HEK293 (cell line): ENCODE results near the gene RAB36.

ENCODE experiments used
- CTCF ChIA-PET: fragments of 350-600 bp; formaldehyde crosslinking; extraction: SDS; loops from one replicate; lab custom pipeline; 2021; ENCODE audit warnings: antibody characterized with exemption; lab: Yijun Ruan, JAX
- POLR2A ChIA-PET: fragments of 300-600 bp; formaldehyde crosslinking; extraction: SDS; loops from one replicate; lab custom pipeline; 2020; ENCODE audit warnings: antibody characterized with exemption, inconsistent platforms; lab: Yijun Ruan, JAX
- H3K27ac ChIP-seq: fragments of 200-500 bp; sonication (Bioruptor generic); 2 replicates; pipeline ENCODE4 v1.5.1; 2014; ENCODE audit warnings: low read depth, low read length, control low read depth, inconsistent platforms; ENCODE audit errors: extremely low read depth
- H3K36me3 ChIP-seq, 2 experiments: fragments of 200-500 bp in 1 of 2; sonication (Bioruptor generic) in 1 of 2; 1 replicate in 1 of 2; 2 replicates in 1 of 2; pipeline ENCODE4 v1.5.1; 2014 to 2017; ENCODE audit warnings: inconsistent platforms in 2 of 2, low read length in 2 of 2; ENCODE audit not compliant: control insufficient read depth in 2 of 2, insufficient read depth in 1 of 2
- H3K4me1 ChIP-seq: fragments of 200-500 bp; sonication (Bioruptor generic); 2 replicates; pipeline ENCODE4 v1.5.1; 2014; ENCODE audit warnings: mild to moderate bottlenecking, low read length, inconsistent platforms; ENCODE audit not compliant: control insufficient read depth, insufficient read depth
- H3K4me3 ChIP-seq: 2 replicates; pipeline ENCODE4 v1.5.1; 2011; ENCODE audit warnings: low read depth, mild to moderate bottlenecking, control low read depth, low read length, moderate library complexity
- H3K9me3 ChIP-seq: fragments of 200-500 bp; sonication (Bioruptor generic); 2 replicates; pipeline ENCODE4 v1.5.1; 2014; ENCODE audit warnings: low read depth, low read length, inconsistent platforms; ENCODE audit not compliant: control insufficient read depth, insufficient read depth
- ATF2 ChIP-seq: fragments of 450-650 bp; formaldehyde crosslinking; IDR thresholded peaks from 2 replicates; pipeline ENCODE4 v1.5.1; 2016; ENCODE audit warnings: missing biosample characterization, missing genetic modification characterization, low read depth
- BCL11A ChIP-seq: fragments of 450-650 bp; formaldehyde crosslinking; IDR thresholded peaks from 2 replicates; pipeline ENCODE4 v1.5.1; 2016; ENCODE audit warnings: low read depth, missing biosample characterization, missing genetic modification characterization
- BCL6B ChIP-seq: fragments of 450-650 bp; formaldehyde crosslinking; IDR thresholded peaks from 2 replicates; pipeline ENCODE4 v1.5.1; 2017; ENCODE audit warnings: missing biosample characterization, missing genetic modification characterization
- CTCF ChIP-seq: fragments of 450-650 bp; formaldehyde crosslinking; IDR thresholded peaks from 2 replicates; pipeline ENCODE4 v1.5.1; 2016; ENCODE audit warnings: missing biosample characterization, missing genetic modification characterization
- KLF8 ChIP-seq: fragments of 450-650 bp; formaldehyde crosslinking; IDR thresholded peaks from 2 replicates; pipeline ENCODE4 v1.5.1; 2016; ENCODE audit warnings: missing biosample characterization, missing genetic modification characterization
- PBX3 ChIP-seq: sonication (generic); formaldehyde crosslinking; IDR thresholded peaks from 2 replicates; pipeline ENCODE4 v1.8.1; 2022; ENCODE audit warnings: mild to moderate bottlenecking, moderate library complexity, missing genetic modification reagents
- SCRT2 ChIP-seq: fragments of 450-650 bp; formaldehyde crosslinking; IDR thresholded peaks from 2 replicates; pipeline ENCODE4 v1.5.1; 2016; ENCODE audit warnings: missing biosample characterization, missing genetic modification characterization
- ZBTB17 ChIP-seq: fragments of 450-650 bp; formaldehyde crosslinking; IDR thresholded peaks from 2 replicates; pipeline ENCODE4 v1.5.1; 2016; ENCODE audit warnings: missing biosample characterization, missing genetic modification characterization
- ZNF114 ChIP-seq: fragments of 450-650 bp; formaldehyde crosslinking; IDR thresholded peaks from 2 replicates; pipeline ENCODE4 v1.5.0; 2017; ENCODE audit warnings: missing biosample characterization, missing genetic modification characterization
- ZNF174 ChIP-seq: fragments of 450-650 bp; formaldehyde crosslinking; IDR thresholded peaks from 2 replicates; pipeline ENCODE4 v1.5.0; 2017; ENCODE audit warnings: missing biosample characterization, mild to moderate bottlenecking, missing genetic modification characterization
- ZNF2 ChIP-seq: fragments of 450-650 bp; formaldehyde crosslinking; IDR thresholded peaks from 2 replicates; pipeline ENCODE4 v1.5.1; 2016; ENCODE audit warnings: missing biosample characterization, missing genetic modification characterization
- ZNF221 ChIP-seq: fragments of 450-650 bp; formaldehyde crosslinking; IDR thresholded peaks from 2 replicates; pipeline ENCODE4 v1.5.1; 2017; ENCODE audit warnings: missing biosample characterization, missing genetic modification characterization, borderline replicate concordance
- ZNF341 ChIP-seq: fragments of 450-650 bp; formaldehyde crosslinking; IDR thresholded peaks from 2 replicates; pipeline ENCODE4; 2016; ENCODE audit warnings: low read depth, missing biosample characterization, missing genetic modification characterization
- ZNF404 ChIP-seq: fragments of 450-650 bp; formaldehyde crosslinking; IDR thresholded peaks from 2 replicates; pipeline ENCODE4 v1.5.1; 2017; ENCODE audit warnings: missing biosample characterization, missing genetic modification characterization
- ZNF692 ChIP-seq: fragments of 450-650 bp; formaldehyde crosslinking; IDR thresholded peaks from 2 replicates; pipeline ENCODE4 v1.5.1; 2016; ENCODE audit warnings: missing biosample characterization, missing genetic modification characterization
- ZSCAN5A ChIP-seq: fragments of 450-650 bp; formaldehyde crosslinking; IDR thresholded peaks from 2 replicates; pipeline ENCODE4 v1.5.1; 2016; ENCODE audit warnings: missing biosample characterization, missing genetic modification characterization
- TF ChIP-seq, protein P1 (sequence below): fragments of 450-650 bp; formaldehyde crosslinking; IDR thresholded peaks from 2 replicates; pipeline ENCODE4 v1.5.1; 2016; ENCODE audit warnings: missing biosample characterization, missing genetic modification characterization
- TF ChIP-seq, protein P2 (sequence below): fragments of 450-650 bp; formaldehyde crosslinking; IDR thresholded peaks from 2 replicates; pipeline ENCODE4 v1.5.1; 2016; ENCODE audit warnings: missing biosample characterization, missing genetic modification characterization
- TF ChIP-seq, protein P3 (sequence below): IDR thresholded peaks from 2 replicates; pipeline ENCODE4 v1.6.1; 2011; ENCODE audit warnings: mild to moderate bottlenecking, low read depth, low read length, borderline replicate concordance

The RAB36 gene

DNA sequence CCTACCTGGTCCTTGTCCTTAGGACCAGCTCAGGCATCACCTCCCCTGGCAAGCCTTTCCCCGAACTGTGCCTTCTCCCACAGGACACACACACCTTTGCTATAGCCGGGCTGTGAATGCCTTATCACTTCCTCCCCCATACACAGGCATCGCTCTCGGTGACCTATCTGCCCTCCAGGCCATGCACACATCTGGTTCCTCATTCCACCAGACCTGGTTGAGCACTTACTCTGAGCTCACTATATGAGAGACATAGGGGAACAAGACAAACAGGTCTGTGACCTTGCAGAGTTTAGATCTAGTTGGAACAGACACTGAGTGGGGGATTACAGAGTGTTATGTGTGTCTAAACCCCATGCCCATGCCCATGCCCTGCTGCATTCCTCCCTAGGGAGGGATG is 31.9 kb downstream of the RAB36 start (continued):
- TF ChIP-seq, protein P1, sequence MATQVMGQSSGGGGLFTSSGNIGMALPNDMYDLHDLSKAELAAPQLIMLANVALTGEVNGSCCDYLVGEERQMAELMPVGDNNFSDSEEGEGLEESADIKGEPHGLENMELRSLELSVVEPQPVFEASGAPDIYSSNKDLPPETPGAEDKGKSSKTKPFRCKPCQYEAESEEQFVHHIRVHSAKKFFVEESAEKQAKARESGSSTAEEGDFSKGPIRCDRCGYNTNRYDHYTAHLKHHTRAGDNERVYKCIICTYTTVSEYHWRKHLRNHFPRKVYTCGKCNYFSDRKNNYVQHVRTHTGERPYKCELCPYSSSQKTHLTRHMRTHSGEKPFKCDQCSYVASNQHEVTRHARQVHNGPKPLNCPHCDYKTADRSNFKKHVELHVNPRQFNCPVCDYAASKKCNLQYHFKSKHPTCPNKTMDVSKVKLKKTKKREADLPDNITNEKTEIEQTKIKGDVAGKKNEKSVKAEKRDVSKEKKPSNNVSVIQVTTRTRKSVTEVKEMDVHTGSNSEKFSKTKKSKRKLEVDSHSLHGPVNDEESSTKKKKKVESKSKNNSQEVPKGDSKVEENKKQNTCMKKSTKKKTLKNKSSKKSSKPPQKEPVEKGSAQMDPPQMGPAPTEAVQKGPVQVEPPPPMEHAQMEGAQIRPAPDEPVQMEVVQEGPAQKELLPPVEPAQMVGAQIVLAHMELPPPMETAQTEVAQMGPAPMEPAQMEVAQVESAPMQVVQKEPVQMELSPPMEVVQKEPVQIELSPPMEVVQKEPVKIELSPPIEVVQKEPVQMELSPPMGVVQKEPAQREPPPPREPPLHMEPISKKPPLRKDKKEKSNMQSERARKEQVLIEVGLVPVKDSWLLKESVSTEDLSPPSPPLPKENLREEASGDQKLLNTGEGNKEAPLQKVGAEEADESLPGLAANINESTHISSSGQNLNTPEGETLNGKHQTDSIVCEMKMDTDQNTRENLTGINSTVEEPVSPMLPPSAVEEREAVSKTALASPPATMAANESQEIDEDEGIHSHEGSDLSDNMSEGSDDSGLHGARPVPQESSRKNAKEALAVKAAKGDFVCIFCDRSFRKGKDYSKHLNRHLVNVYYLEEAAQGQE (tag by site-specific recombination): no peak
- TF ChIP-seq, all 188 proteins: peak for 0

DNA sequence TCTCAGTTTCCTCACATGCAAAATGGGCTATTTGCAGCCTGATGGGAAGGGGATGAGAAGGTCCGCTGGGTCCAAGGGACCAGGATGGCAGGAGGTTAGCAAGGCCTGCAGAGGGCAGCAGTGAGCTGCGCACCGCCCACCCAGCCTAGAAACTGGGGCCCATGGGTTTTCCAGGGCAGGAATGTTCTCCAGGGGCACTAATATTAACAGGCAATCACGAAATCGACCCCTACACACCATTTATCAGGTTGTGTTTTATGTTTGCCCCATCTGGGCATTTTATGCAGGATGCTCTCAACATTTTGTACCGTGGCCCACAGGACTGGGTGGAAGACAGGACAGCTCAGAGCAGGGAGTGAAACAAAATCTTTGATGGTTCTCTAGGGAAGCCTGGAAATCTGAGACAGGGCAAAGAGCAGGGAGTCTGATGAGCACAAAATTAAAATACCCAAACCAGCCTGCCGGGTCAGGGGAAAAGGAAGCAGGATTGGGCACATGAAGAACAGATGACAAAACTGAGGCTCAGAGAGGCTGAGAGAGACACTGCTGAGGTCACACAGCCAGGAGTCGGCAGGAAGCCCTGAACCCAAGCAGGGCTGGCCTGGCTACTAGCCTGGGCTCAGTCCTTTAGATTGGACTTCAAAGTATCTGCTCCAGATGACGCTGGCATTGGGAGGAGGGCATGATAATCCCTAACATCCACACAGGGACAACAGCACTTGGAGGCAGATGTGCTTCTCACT is 33.4 kb downstream of the RAB36 start:
- Histone ChIP-seq H3K4me1 (no peaks in the 10 kb centered on the region), H3K36me3 (peaks cover 0 to 15% of the 10 kb centered on the region in 2 experiments; a peak in 1 of 3 replicates), H3K9me3 (no peaks in the 10 kb centered on the region), H3K4me3 (no peak overlapping the region), H3K27ac (no peak overlapping the region)
- ChIA-PET CTCF (interaction anchor here (0.6 to 11.5 kb wide), 20 partner anchors 9 to 209 kb away, joined by 3 to 207 read pairs (median 5); partner anchors contain the start of gene RAB36), POLR2A (interaction anchor here (1.7 kb wide), 1 partner anchor 103 kb away, joined by 11 read pairs; no protein-coding TSS in a partner anchor)
- TF ChIP-seq CTCF (tag by site-specific recombination) (peak; percentile 91), BCL11A (tag by site-specific recombination) (no peak), BCL6B (tag by site-specific recombination) (no peak), ZNF221 (no peak), ZNF114 (no peak), SCRT2 (no peak), KLF8 (tag by site-specific recombination) (0 out of 2 replicates have a peak, but pooled peaks have one; percentile 21), ZNF341 (no peak), ZNF174 (tag by site-specific recombination) (no peak), PBX3 (CRISPR knock-in tag) (no peak), ZNF692 (tag by site-specific recombination) (peak; percentile 87), ATF2 (tag by site-specific recombination) (no peak), ZBTB17 (tag by site-specific recombination) (peak; percentile 45), ZNF2 (no peak), ZNF404 (tag by site-specific recombination) (no peak), ZSCAN5A (tag by site-specific recombination) (no peak)
- TF ChIP-seq, protein P2, sequence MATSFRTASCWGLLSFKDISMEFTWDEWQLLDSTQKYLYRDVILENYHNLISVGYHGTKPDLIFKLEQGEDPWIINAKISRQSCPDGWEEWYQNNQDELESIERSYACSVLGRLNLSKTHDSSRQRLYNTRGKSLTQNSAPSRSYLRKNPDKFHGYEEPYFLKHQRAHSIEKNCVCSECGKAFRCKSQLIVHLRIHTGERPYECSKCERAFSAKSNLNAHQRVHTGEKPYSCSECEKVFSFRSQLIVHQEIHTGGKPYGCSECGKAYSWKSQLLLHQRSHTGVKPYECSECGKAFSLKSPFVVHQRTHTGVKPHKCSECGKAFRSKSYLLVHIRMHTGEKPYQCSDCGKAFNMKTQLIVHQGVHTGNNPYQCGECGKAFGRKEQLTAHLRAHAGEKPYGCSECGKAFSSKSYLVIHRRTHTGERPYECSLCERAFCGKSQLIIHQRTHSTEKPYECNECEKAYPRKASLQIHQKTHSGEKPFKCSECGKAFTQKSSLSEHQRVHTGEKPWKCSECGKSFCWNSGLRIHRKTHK (tag by site-specific recombination): no peak
- TF ChIP-seq, protein P3, sequence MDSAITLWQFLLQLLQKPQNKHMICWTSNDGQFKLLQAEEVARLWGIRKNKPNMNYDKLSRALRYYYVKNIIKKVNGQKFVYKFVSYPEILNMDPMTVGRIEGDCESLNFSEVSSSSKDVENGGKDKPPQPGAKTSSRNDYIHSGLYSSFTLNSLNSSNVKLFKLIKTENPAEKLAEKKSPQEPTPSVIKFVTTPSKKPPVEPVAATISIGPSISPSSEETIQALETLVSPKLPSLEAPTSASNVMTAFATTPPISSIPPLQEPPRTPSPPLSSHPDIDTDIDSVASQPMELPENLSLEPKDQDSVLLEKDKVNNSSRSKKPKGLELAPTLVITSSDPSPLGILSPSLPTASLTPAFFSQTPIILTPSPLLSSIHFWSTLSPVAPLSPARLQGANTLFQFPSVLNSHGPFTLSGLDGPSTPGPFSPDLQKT: no peak
